WI38 (cell line): ENCODE measurements around the gene POLD4.

Experiments used
- H3K4me3 ChIP-seq: 2 replicates; pipeline ENCODE4 v1.5.1; 2011; ENCODE audit warnings: low read depth, mild to moderate bottlenecking, control low read depth, low read length
- CTCF ChIP-seq: IDR thresholded peaks from 2 replicates; pipeline ENCODE4 v1.5.1; 2012; ENCODE audit warnings: low read depth, mild to moderate bottlenecking, control low read depth, low read length

Gene POLD4

GRCh38 chr11:67356864-67357561 lies 3.7 kb upstream of the POLD4 start:
- TF ChIP-seq CTCF = peak; percentile 92
- H3K4me3 ChIP-seq = no peak overlapping the region

GRCh38 chr11:67356387-67356863 lies 3.1 kb upstream of the POLD4 start:
- no peak overlapping the region for H3K4me3 ChIP-seq
- no peak for TF ChIP-seq CTCF

- no peak for TF ChIP-seq CTCF
- H3K4me3 ChIP-seq = no peak overlapping the region
Observed at GRCh38 chr11:67355794-67356386, 2.5 kb upstream of the POLD4 start.

- no peak for TF ChIP-seq CTCF
- peak overlapping the region; percentile 34 for H3K4me3 ChIP-seq
Observed at GRCh38 chr11:67355023-67355793, 1.9 kb upstream of the POLD4 start.

- peak overlapping the region; percentile 82 for H3K4me3 ChIP-seq
- no peak for TF ChIP-seq CTCF
Observed at GRCh38 chr11:67354075-67355022, 1.0 kb upstream of the POLD4 start.

GRCh38 chr11:67352546-67353316 lies 615 bp downstream of the POLD4 start:
- no peak for TF ChIP-seq CTCF
- peak overlapping the region; percentile 82 for H3K4me3 ChIP-seq
